Hepatocyte (in vitro differentiated cells): ENCODE data around the gene NARS2. TPM values are rescaled to one million over a fixed set of nuclear protein-coding genes. Genes with fewer than 3 reads are reported as not detected.

Experiments used
- DNase-seq: peaks from one replicate; pipeline ENCODE4 v3.0.0-alpha.2; 2016; ENCODE audit warnings: low spot score
- H2AFZ ChIP-seq: fragments of 200-600 bp; sonication (generic); 2 replicates; pipeline ENCODE4 v1.6.0; 2016; ENCODE audit warnings: antibody characterized with exemption, mild to moderate bottlenecking
- H3K27ac ChIP-seq: fragments of 200-600 bp; sonication (generic); 2 replicates; pipeline ENCODE4 v1.5.1; 2016; ENCODE audit warnings: mild to moderate bottlenecking
- H3K27me3 ChIP-seq: fragments of 200-600 bp; sonication (generic); 2 replicates; pipeline ENCODE4 v1.6.1; 2016
- H3K36me3 ChIP-seq: fragments of 200-600 bp; sonication (generic); replicated peaks from 2 replicates; pipeline ENCODE4 v1.5.1; 2016; ENCODE audit warnings: low read depth; ENCODE audit not compliant: insufficient read depth
- H3K4me1 ChIP-seq: fragments of 200-600 bp; sonication (generic); 2 replicates; pipeline ENCODE4 v1.5.1; 2016; ENCODE audit warnings: mild to moderate bottlenecking, moderate library complexity; ENCODE audit not compliant: insufficient read depth
- H3K4me2 ChIP-seq: fragments of 200-600 bp; sonication (generic); 2 replicates; pipeline ENCODE4 v1.6.0; 2016
- H3K4me3 ChIP-seq: fragments of 200-600 bp; sonication (generic); 2 replicates; pipeline ENCODE4 v1.5.1; 2016; ENCODE audit warnings: mild to moderate bottlenecking
- H3K79me2 ChIP-seq: fragments of 200-600 bp; sonication (generic); 2 replicates; pipeline ENCODE4 v1.6.0; 2017; ENCODE audit warnings: mild to moderate bottlenecking
- H3K9me2 ChIP-seq: fragments of 200-600 bp; sonication (generic); replicated peaks from 2 replicates; pipeline ENCODE4 v1.6.0; 2017; ENCODE audit warnings: mild to moderate bottlenecking; ENCODE audit not compliant: insufficient read depth
- H3K9me3 ChIP-seq: fragments of 200-600 bp; sonication (generic); 2 replicates; pipeline ENCODE4 v1.5.1; 2016; ENCODE audit warnings: low read depth, mild to moderate bottlenecking
- H4K20me1 ChIP-seq: fragments of 200-600 bp; sonication (generic); 2 replicates; pipeline ENCODE4 v1.6.0; 2016; ENCODE audit warnings: mild to moderate bottlenecking; ENCODE audit not compliant: insufficient read depth, poor library complexity, severe bottlenecking
- CTCF ChIP-seq: fragments of 200-600 bp; sonication (generic); IDR thresholded peaks from 2 replicates; pipeline ENCODE4 v1.5.1; 2016; ENCODE audit warnings: antibody characterized with exemption, mild to moderate bottlenecking; ENCODE audit not compliant: poor library complexity
- EZH2 ChIP-seq: fragments of 200-600 bp; sonication (generic); IDR thresholded peaks from 2 replicates; pipeline ENCODE4 v1.6.1; 2016; ENCODE audit warnings: antibody characterized with exemption, mild to moderate bottlenecking, borderline replicate concordance
- EZH2phosphoT487 ChIP-seq: fragments of 200-600 bp; sonication (generic); IDR thresholded peaks from one replicate; pipeline ENCODE4 v1.6.1; 2018; ENCODE audit warnings: antibody characterized with exemption, mild to moderate bottlenecking, low read depth, moderate library complexity; ENCODE audit not compliant: unreplicated experiment, severe bottlenecking
- WGBS: methylation state at CpG from one replicate; pipeline ENCODE4 v1.1.6; 2016; ENCODE audit warnings: low lambda C conversion rate; ENCODE audit errors: missing lambda C conversion rate; 5-methylcytosine and 5-hydroxymethylcytosine counted together
- polyA plus RNA-seq: library from polyadenylated mRNA; unstranded; fragments of >200 nt; fragmentation: Nextera tagmentation; extraction: Ambion mirVana; gene quantifications from 2 replicates; pipeline ENCODE4 v1.2.1, GENCODE V29; 2016
- total RNA-seq: library from RNA; depleted of rRNA; stranded (reverse); fragments of >200 nt; gene quantifications from 2 replicates; pipeline ENCODE4 v1.2.3, GENCODE V29; 2014

NARS2 gene
- total and polyA plus RNA-seq, 2 experiments from 2014 or later = 17.5 to 19.1 TPM

DNA sequence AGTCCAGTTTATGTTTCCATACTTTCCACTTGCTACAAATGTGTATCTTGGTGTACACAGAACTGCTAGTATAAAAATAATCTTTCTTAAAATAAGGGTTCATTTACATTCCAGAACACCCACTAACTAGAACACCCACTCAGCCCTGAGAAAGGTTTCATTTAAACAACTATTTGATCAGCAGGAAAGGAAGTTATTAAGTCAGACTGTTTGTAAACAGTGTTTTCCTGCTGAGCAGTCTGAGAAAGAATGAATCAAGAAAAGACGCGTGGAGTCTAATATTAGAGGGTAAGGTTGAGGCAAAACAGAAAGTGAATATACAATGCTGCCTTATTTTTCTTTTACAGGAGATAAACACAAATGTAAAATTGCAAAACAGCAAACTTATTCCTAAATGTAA, 32.7 kb downstream of the NARS2 start:
- DNase-seq = no peak
- Histone ChIP-seq H3K27ac (peak overlapping the region; percentile 29), H3K36me3 (no peaks in the 10 kb centered on the region), H3K9me3 (no peaks in the 10 kb centered on the region), H3K27me3 (no peaks in the 10 kb centered on the region), H3K4me3 (no peak overlapping the region), H3K4me1 (no peaks in the 10 kb centered on the region), H3K9me2 (no peaks in the 10 kb centered on the region), H3K79me2 (peaks cover 4% of the 10 kb centered on the region), H2AFZ (no peak overlapping the region), H3K4me2 (peak overlapping the region; percentile 60), H4K20me1 (no peaks in the 10 kb centered on the region)
- TF ChIP-seq EZH2phosphoT487 (no peak), CTCF (no peak), EZH2 (no peak)
- WGBS = 53% methylated on average over 2 of the region's 2 CpGs

DNA sequence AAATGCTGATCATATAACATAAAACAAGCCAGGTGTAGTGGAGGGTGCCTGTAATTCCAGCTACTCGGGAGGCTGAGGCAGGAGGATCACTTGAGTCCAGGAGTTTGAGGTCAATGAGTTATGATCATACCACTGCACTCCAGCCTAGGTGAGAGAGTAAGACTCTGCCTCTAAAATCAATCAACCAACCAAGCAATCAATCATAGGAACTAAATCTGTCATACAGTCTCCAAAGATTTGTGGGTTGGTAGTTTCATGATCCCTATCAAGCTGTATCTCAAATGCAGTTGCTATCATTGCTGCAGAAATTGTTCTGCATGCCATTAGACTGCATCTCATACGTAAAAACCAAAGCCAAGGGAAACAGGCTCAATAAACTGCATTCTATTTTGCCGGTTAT, 33.1 kb downstream of the NARS2 start:
- no peaks in the 10 kb centered on the region for H3K79me2 ChIP-seq
- H3K9me2 ChIP-seq = no peaks in the 10 kb centered on the region
- no peaks in the 10 kb centered on the region for H4K20me1 ChIP-seq
- H3K4me2 ChIP-seq = peak overlapping the region; percentile 60
- TF ChIP-seq EZH2 (no peak), CTCF (no peak), EZH2phosphoT487 (no peak)
- WGBS = 65% methylated on average over 3 of the region's 3 CpGs
- no peak overlapping the region for H3K4me3 ChIP-seq
- no peaks in the 10 kb centered on the region for H3K9me3 ChIP-seq
- H3K27me3 ChIP-seq = no peaks in the 10 kb centered on the region
- no peak for DNase-seq
- H3K27ac ChIP-seq = peak overlapping the region; percentile 29
- no peaks in the 10 kb centered on the region for H3K4me1 ChIP-seq
- H3K36me3 ChIP-seq = no peaks in the 10 kb centered on the region
- no peak overlapping the region for H2AFZ ChIP-seq

- H3K4me3 ChIP-seq = no peak overlapping the region
- H3K4me2 ChIP-seq = peak overlapping the region; percentile 16
- H3K27me3 ChIP-seq = no peaks in the 10 kb centered on the region
Observed at GRCh38 chr11:78540256-78540655, 34.4 kb downstream of the NARS2 start.

GRCh38 chr11:78539506-78539905, 35.2 kb downstream of the NARS2 start:
- TF ChIP-seq EZH2phosphoT487 (no peak), CTCF (no peak), EZH2 (no peak)

More at GRCh38 chr11:78540256-78540655, 34.4 kb downstream of the NARS2 start:
- 48% methylated on average over 2 of the region's 2 CpGs for WGBS
- Histone ChIP-seq H3K36me3 (no peaks in the 10 kb centered on the region), H2AFZ (no peak overlapping the region), H3K9me2 (no peaks in the 10 kb centered on the region), H3K79me2 (no peaks in the 10 kb centered on the region), H3K27ac (no peak overlapping the region), H3K4me1 (no peaks in the 10 kb centered on the region), H4K20me1 (no peaks in the 10 kb centered on the region), H3K9me3 (no peaks in the 10 kb centered on the region)
- TF ChIP-seq EZH2phosphoT487 = no peak
- no peak for DNase-seq

More at GRCh38 chr11:78539506-78539905, 35.2 kb downstream of the NARS2 start:
- Histone ChIP-seq H3K27me3 (no peaks in the 10 kb centered on the region), H3K36me3 (no peaks in the 10 kb centered on the region), H3K9me3 (no peaks in the 10 kb centered on the region), H3K27ac (no peak overlapping the region), H3K9me2 (no peaks in the 10 kb centered on the region), H3K4me3 (no peak overlapping the region), H3K4me1 (no peaks in the 10 kb centered on the region), H4K20me1 (no peaks in the 10 kb centered on the region), H3K4me2 (no peak overlapping the region), H3K79me2 (no peaks in the 10 kb centered on the region), H2AFZ (no peak overlapping the region)
- DNase-seq = peak; percentile 11
- 42% methylated on average over 3 of the region's 3 CpGs for WGBS
